Muscle of back (tissue), 11 donors: ENCODE results near the gene AQP9. TPM values are rescaled to one million over a fixed set of nuclear protein-coding genes. Genes with fewer than 3 reads are reported as not detected.
"Not testable (repeated sequence)": the region's sequence is repeated elsewhere in the genome, so short reads cannot be mapped to it uniquely, and the experiment has no call there.

Experiments used
- DNase-seq, 3 donors: peaks; one replicate each; pipeline versions ENCODE4 v3.0.0 to v3.0.0-alpha.2; 2013
- polyA plus RNA-seq, 10 donors: library from polyadenylated mRNA; unstranded; fragments of 120-200 nt; gene quantifications; one replicate each; pipeline ENCODE4 v1.2.1, GENCODE V29; 2013; ENCODE audit not compliant: insufficient read length in 10 of 10

Gene AQP9
- polyA plus RNA-seq, 10 donors, result 0.08 to 0.28 (median 0.21) TPM; not detected in 2

DNA sequence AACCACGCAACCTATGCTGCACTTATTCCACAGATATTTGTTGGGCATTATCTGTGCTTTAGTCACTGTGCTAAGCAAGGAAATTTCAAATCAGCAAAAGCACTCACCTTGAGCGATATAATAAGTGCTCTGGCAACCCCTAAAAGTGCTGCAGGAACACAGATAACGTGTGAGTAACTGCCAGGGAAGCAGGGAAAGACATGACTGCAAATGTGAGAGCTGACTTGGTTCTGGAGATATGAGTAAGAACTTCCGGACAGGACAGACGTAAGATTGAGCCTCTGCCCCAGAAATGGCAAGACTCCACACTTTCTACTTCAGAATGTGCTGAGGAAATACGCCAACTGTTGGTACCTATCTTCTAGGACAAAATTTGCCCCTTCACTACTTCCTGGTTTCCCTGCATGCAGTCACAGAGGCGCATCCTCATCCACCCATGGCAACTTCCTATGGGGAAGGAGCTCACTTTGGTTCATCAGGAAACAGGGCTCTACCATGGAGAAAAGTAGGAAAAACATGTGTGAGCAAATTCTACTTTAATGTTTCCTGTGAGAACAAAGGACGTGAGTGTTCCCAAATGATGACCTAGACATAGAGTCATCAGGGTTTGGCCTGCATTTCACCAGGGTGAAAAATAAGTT, 41.7 kb downstream of the AQP9 start:
- no peak for DNase-seq

DNA sequence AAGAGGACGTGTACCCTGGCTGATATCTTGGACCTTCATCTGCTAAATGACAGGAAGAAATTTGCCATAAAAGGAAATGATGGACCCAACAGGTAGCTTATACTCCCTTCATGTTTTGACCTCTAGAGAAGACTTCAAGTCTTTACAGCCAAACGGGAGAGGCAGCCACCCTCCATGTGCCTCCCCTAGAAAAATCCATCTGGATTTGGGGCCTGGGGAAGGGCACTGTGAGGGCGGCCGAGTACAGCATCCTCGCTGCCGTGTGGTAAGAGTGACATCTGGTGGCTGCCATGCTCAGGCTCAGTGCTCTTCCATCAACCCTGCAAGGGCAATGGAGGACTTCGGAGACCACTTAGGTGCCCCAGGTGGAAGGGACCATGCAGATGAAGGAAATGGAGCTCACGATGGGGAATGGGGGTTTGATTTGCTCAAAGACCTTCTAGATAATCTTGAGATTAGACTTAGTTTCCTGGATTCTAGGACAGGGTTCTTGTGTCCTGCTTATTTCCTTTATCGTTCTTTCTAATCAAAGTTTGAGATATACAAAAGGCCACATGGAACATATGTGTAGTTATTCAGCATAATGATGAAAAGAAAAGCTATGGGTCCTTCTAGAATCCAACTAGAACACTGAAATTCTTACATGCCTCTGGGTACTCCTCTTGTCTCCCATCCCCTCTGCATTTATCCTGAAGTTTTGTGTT, 44.4 kb downstream of the AQP9 start:
- peak in 2 of 3 donors; percentile 51 to 70 for DNase-seq

DNA sequence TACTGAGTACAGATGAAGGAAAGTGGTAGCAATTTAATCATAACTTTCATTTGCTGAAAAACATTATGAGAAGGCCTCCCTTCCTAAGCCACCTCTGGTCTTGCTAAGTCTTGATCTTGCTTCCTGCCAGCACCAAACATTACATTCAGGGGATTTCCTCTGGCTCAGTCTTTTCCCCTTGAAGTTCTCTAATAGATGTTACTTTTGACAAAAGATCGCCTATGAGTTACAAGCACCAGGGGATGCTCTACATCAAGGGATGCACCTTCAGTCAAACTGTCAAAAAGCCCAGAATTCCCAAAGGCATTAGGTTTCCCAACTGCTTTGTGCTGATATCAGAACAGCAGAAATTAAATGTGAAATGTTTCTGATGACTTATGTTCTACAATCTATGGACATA, 47.3 kb downstream of the AQP9 start:
- DNase-seq, result no peak

DNA sequence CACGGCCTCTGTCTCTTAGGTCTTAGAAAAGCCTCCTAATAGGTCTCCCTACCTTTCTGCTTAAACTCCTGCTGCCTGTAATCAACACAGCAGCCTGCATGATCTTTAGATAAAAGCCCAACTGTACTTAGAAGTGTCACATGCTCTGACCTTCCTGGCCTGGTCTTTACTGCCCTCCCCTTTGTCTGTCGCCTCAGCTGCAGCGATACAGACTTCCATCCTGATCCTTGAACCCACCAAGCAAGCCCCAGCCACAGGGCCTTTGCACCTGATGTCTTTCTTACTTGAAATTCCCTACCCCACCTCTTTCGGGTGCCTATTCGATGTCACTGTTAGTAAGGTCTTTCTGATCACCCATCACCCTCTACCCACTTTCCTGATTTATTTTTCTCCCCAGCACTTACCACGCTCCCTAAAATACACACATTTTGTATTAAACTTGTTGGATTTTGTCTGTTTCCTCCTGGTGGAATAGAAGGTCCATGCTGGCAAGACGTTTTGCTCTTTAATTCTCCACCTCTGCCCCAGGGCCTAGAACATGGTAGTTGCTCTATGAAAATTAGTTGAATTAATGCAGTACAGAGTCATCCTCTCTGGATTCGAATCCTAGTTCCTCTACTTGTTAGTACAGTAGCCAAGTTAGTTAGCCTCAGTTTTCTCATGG, 51.1 kb downstream of the AQP9 start:
- no peak for DNase-seq

DNA sequence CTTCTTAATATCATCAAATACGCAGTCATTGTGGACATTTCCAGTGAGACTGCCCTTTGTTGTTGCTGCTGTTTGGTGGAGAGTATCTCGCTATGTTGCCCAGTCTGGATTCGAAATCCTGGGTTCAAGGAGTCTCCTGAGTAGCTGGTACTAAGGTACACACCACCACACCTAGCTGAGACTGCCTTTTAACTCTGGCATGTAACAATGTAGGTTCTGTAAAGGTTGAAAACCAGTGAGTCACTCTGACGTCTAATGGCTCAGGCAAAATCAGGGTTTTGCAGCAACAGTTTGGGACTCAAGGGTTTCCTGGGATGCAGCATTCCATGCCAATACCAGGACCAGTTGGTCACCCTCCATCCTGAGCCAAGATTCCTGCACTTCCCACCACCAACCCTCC, 52.2 kb downstream of the AQP9 start:
- no peak for DNase-seq

DNA sequence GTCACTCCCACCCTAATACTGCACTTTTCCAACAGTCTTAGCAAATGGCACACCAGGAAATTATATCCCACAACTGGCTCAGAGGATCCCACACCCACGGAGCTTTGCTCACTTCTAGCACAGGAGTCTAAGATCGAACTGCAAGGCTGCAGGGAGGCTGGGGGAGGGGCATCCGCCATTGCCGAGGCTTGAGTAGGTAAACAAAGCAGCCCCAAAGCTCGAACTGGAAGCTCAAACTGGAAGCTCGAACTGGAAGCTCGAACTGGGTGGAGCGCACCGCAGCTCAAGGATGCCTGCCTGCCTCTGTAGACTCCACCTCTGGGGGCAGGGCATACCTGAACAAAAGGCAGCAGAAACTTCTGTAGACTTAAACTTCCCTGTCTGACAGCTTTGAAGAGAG, 55.5 kb downstream of the AQP9 start:
- not testable (repeated sequence) for DNase-seq

DNA sequence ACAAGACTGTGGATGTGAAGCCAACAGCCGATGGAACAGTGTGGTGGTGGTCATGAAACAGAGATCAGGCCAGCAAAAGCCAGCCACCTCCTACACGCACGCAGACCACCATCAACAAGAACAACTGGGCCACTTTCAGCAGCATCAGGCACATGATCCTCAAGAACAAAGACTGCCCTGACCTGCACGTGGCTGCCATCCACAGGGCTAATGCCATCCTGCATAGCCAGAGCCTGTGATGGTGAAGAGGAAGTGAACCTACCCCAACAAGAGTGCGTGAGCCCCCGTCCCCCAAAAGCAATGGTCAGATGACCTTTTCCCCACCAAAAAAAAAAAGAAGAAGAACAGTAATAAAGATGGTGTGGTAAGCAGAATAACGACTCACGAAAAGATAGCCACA, 62.6 kb downstream of the AQP9 start:
- no peak for DNase-seq

DNA sequence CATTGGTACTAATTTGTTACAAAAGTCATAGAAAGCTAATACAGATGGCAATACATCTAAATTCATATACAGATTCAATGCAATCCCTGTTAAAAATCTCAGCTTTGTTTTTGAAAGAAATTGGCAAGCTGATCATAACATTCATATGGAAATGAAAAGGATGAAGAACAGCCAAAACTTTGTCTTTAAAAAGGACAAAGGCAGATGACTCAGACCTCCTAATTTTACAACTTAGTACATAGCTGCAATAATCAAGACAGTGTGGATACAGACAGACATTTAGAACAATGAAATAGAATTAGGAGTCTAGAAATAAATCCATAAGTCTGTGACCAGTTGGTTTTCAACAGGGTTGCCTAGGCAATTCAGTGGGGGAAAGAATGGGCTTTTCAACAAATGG, 63.3 kb downstream of the AQP9 start:
- peak in 2 of 3 donors; percentile 39 to 51 for DNase-seq

DNA sequence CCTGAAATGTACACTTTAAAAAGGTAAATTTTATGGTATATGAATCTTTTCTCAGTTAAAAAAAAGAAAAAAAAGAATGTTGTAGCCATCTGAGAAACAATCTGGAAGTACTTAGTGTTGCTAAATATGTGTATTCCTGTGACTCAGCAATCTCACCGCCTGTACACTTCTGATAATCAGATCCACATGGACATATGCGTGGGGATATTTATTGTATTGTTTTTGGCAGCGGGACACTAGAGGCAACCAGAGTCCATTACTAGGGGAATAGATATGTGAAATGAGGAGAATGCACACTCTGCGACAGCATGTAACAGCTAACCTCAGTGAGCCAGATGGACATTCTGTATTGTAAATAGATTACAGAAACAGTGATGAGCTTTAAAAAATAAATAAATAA, 65.4 kb downstream of the AQP9 start:
- peak; percentile 85 to 98 (median 94) for DNase-seq

DNA sequence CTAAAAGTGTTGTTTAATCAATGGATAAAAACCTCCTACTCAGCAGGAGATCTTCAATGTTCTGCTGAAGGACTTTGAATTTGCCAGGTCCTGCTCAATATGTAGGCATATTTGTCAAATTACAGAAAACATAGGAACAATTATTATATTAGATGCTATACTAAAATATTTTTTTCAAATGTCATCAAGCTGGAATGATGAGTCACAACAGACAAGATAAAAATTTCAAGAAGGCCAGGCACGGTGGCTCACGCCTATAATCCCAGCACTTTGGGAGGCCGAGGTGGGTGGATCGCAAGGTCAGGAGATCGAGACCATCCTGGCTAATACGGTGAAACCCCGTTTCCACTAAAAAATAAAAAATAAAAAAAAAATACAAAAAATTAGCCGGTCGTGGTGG, 68.0 kb downstream of the AQP9 start:
- no peak for DNase-seq

DNA sequence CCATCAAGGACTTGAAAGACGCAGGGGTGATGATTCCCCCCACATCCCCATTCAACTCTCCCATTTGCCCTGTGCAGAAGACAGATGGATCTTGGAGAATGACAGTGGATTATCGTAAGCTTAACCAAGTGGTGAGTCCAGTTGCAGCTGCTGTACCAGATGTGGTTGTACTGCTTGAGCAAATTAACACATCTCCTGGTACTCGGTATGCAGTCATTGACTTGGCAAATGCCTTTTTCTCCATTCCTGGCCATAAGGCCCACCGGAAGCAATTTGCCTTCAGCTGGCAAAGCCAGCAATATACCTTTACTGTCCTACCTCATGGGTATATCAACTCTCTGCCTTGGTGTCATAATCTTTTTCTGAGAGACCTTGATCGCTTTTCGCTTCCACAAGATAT, 70.0 kb downstream of the AQP9 start:
- DNase-seq, result not testable (repeated sequence)

DNA sequence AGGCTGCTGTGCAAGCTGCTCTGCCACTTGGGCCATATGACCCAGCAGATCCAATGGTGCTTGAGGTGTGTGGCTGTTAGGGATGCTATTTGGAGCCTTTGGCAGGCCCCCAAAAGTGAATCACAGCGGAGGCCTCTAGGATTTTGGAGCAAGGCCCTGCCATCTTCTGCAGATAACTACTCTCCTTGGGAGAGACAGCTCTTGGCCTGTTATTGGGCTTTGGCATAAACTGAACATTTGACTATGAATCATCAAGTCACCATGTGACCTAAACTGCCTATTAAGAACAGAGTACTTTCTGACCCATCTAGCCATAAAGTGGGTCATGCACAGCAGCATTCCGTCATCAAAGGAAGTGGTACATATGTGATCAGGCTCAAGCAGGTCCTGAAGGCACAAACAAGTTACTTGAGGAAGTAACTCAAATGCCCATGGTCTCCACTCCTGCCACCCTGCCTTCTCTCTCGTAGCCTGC, 70.9 kb downstream of the AQP9 start:
- DNase-seq, result not testable (repeated sequence)

DNA sequence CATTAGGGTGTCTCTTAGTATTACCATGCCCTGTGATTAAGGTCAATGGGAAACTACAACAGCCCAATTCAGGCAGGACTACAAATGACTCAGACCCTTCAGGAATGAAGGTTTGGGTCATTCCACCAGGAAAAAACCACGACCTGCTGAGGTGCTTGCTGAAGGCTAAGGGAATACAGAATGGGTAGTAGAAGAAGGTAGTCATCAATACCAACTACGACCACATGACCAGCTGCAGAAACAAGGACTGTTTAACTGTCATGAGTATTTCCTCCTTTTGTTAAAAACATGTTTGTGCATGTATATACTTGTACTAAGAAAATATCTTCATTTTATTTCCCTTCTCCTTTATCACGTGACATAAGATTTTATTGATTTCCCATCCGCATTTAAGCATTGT, 71.8 kb downstream of the AQP9 start:
- DNase-seq, result not testable (repeated sequence)

DNA sequence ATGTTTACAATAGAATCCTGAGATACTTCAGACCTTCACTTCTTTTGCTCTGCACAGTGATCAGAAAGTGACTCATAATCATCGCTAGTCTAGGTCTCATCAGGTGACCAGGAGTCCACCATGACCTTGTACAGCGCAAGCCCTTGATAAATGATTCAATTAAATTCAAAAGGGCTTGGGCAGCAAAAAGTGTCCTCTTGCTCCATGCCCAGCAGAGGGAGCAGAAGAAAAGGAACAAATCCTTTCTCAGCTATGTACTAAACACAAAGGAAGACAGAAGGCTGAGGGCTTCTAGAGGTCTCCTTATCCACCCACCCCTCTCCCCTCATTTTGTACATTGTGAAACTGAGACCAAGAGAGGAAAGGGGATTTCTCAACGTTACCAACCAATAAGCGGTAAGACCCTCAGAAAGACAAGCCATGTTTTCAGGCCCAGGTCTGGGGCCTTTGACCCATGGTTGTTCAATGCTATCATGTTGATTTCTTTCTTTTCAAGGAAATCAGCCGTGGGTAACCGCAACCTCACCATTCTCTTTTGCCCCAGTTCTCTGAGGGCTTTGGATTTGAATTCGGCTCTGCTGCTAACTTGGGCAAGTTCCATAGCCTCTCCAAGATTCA, 74.8 kb downstream of the AQP9 start:
- DNase-seq, result no peak

DNA sequence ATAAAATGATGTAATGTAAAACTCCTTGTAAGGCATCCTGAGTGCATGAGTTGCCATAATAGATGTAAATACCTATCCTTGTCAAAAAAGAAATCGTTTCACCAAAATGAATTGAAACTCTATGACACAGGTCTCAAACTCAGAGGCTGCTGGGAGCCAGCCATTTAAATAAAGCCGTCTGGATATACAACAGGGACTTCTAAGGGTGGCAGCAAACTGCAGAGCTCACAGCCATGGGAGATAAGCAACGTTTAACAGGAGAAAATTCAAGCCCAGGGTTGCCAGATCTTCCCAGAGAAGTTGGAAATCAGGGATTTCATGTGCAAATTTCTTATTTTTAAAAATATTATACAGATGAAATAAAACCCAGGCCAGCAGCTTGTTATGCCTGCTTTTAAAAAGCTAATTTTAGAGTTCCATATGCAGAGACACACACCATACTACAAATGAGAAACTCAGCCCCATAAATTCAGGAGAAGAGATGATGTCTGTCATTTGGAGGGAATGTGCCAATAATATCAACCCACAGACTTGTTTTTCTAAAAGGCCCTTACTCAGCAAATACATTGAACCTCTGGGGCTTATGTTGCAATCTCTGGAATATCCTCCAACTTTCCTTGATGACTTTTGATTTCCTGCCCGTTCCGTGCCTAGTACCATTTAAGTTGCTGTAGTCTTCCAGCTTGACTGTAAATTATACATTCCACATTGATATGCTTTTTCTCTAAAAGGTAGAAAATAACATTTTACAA, 75.6 kb downstream of the AQP9 start:
- DNase-seq, result peak in 2 of 3 donors; percentile 53 to 70

DNA sequence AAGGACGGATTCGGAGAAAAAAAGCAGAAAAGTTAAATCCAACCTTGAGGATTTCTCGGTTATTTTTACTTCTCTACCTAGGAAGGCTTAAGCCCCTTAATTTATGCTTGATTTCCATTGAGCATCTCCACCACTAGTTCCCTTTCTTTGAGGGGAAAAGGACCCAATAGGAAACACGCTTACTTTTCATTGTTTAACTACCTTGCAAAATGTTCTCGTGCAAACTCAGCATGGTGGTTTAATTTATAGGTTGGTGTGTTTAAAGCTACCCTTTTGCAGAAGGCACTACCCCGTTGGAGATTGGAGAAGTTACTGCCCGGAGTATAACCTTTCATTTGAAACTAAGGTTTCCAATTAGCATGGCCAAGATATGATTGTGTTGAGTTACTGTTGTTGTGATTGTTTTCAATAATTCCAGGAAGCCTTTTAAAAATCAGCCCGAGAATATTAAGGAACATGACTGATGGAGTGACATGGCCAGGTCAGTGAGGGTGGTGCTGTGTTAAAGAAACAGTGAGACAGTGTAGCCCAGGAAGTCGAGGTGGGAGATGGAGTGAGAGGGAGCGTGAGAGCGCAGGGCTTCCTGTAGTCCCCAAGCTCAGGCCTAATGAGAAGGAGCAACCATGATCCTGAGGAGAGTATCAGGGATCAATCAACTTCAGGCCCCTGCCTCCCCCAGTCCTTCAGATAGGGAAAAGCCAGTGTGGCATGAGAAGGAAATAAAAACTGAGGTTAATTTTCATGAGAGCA, 76.6 kb downstream of the AQP9 start:
- DNase-seq, result no peak

DNA sequence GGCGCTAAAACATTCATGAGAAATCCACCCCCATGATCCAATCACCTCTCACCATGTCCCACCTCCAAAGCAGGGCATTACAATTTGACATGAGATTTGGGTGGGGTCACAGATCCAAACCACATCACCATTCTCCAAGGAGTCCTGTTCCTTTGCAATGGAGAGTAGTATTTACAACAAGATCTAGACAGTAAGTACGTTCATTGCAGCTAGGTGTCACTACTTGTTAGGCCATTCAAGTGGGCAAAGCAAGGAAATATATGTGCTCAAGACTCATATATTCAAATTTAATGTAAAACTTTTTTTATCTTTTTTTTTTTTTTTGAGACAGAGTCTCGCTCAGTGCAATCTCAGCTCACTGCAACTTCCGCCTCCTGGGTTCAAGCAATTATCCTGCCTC, 79.3 kb downstream of the AQP9 start:
- DNase-seq, result no peak

DNA sequence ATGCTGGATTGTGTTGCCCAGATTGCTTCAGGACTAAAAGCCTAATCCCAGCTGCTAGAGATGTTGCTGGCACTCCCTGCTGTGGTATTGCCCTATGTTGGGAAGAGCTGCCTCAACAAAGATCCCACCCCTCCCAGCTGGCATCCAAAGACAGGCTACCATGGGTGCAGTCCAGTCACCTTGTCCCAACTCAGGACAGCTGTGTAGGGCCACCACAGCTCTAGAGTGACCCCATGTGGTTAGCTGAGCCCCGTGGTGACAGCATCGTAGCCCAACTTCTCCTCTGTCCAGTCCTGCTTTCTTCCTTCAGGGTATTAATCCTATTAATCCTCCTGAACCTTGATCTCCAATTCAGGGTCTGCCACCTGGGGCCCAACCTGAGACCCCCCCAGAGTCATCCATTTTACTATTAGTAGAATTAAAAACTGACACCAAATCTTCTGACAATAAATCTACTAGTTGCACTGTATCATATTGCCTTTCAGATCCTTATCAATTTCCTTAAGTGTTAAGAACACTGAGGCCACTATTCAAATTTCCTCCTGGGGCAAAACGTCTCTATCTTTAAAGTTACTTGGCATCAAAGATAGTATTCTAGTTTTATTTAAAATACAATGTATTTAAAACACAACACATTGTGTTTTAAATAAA, 83.5 kb downstream of the AQP9 start:
- no peak for DNase-seq

DNA sequence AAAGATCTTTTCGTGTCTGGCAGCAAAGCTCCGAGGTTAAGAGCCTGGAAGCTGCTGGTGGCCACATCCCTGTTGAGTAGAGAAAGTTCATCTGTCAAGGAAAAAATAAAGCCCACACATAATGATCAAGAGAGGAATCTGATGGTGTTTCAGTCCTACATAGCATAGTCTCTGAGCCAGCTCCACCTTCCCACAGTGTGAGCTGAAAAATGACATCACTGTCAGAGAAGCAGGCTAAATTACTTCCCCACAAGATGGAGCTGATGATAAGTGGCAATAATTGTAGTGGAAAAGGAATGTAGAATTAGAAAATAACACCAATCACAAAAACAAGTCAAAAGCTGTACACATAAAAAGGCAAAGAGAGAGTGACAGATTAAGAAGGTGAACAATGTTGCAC, 84.5 kb downstream of the AQP9 start:
- no peak for DNase-seq

DNA sequence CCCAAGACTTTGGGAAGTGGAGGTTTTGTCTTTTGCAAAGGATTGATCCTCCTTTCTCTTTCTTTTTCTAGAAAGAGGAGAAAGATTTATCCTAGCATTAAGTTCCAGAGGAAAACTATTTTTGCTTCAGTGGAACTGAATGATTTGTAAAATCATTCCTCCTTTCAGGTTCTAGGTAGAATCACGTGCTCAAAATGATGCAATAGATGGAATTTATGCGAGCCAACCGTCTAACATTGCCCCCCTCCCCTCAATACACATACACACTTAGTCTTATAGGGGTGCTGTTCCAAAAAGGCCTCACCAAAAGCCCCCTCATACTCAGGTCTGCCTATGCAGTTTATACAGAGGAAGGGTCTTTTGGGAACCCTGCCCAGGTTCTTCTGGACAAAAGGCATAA, 85.3 kb downstream of the AQP9 start:
- DNase-seq, result no peak

DNA sequence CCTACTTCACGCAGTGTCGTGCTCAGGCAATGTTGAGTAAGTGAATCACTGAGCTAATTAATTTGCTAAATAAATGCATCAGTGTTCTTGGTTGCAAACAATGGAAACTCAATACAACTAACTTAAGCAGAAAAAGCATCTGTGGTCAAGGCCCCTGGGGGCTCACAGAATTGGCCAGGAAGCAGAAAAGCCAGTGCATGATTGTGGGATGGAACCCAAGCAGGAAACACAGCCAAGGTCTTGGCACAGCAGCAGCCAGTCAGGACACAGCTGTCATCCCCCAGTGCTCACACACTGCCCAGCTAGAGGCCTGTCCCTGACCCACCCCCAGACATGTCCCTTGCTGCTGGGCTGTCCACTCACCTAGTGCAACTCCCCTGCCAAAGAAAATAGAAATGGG, 85.9 kb downstream of the AQP9 start:
- peak; percentile 50 to 82 (median 55) for DNase-seq
